ENCODE data around the gene ZCWPW1.

DNA sequence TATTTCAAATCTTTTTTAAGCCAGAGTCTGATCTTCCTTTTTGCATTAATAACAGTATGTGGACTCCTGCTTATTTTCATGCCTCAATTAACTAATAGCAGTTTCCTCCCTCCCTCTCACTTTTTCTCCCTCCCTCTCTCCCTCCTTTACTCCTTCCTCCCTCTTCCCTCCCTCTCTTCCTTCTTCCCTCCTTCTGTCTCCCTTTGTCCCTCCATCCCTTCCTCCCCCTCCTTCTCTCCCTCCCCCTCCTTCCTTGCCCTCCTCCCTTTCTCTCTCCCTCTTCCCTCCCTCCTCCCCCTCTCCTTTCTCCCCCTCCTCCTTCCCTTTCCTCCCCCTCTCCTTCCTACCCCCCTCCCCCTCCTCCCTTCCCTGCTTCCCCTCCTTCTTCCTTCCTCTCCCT is 2.0 kb downstream of the ZCWPW1 start:
- TF ChIP-seq, protein P1, sequence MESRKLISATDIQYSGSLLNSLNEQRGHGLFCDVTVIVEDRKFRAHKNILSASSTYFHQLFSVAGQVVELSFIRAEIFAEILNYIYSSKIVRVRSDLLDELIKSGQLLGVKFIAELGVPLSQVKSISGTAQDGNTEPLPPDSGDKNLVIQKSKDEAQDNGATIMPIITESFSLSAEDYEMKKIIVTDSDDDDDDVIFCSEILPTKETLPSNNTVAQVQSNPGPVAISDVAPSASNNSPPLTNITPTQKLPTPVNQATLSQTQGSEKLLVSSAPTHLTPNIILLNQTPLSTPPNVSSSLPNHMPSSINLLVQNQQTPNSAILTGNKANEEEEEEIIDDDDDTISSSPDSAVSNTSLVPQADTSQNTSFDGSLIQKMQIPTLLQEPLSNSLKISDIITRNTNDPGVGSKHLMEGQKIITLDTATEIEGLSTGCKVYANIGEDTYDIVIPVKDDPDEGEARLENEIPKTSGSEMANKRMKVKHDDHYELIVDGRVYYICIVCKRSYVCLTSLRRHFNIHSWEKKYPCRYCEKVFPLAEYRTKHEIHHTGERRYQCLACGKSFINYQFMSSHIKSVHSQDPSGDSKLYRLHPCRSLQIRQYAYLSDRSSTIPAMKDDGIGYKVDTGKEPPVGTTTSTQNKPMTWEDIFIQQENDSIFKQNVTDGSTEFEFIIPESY (IDR thresholded peaks at IDR 0.05; ENCODE audit: borderline replicate concordance, low read depth), result no peak
- TF ChIP-seq FOXM1 (IDR thresholded peaks at IDR 0.05; ENCODE audit: low read depth), result no peak
- TF ChIP-seq POLR2AphosphoS5 (IDR thresholded peaks at IDR 0.05; ENCODE audit: low read depth, low read length), result no peak
- no peak for TF ChIP-seq SIN3A (IDR thresholded peaks at IDR 0.05; ENCODE audit: borderline replicate concordance, low read depth, low read length)
- no peak for TF ChIP-seq NFIC (IDR thresholded peaks at IDR 0.05; ENCODE audit: borderline replicate concordance)
- TF ChIP-seq, protein P2, sequence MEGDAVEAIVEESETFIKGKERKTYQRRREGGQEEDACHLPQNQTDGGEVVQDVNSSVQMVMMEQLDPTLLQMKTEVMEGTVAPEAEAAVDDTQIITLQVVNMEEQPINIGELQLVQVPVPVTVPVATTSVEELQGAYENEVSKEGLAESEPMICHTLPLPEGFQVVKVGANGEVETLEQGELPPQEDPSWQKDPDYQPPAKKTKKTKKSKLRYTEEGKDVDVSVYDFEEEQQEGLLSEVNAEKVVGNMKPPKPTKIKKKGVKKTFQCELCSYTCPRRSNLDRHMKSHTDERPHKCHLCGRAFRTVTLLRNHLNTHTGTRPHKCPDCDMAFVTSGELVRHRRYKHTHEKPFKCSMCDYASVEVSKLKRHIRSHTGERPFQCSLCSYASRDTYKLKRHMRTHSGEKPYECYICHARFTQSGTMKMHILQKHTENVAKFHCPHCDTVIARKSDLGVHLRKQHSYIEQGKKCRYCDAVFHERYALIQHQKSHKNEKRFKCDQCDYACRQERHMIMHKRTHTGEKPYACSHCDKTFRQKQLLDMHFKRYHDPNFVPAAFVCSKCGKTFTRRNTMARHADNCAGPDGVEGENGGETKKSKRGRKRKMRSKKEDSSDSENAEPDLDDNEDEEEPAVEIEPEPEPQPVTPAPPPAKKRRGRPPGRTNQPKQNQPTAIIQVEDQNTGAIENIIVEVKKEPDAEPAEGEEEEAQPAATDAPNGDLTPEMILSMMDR (IDR thresholded peaks at IDR 0.05), result no peak
- no peak for TF ChIP-seq EZH2phosphoT487 (IDR thresholded peaks at IDR 0.05; ENCODE audit: borderline replicate concordance, low read depth)
- no peak for TF ChIP-seq MAX (IDR thresholded peaks at IDR 0.05; ENCODE audit: low read depth)
- no peak for TF ChIP-seq YY1 (IDR thresholded peaks at IDR 0.05; ENCODE audit: low read depth)
- no peak for TF ChIP-seq RAD21 (IDR thresholded peaks at IDR 0.05; ENCODE audit: low read length)
- no peak for TF ChIP-seq ELF1 (IDR thresholded peaks at IDR 0.05)

Data from SK-N-SH (cell line).